ENCODE results near the gene DPP6.

GRCh38 chr7:154927624-154928125 lies 875.5 kb downstream of the DPP6 start:
- no peak for TF ChIP-seq RBBP5 (IDR thresholded peaks at IDR 0.05; ENCODE audit: borderline replicate concordance, low read depth, low read length)
- no peak for TF ChIP-seq POLR2A (IDR thresholded peaks at IDR 0.05; ENCODE audit: control extremely low read depth in 1 of 2, low read depth in 2 of 2, low read length in 2 of 2)
- no peak for TF ChIP-seq GTF2F1 (IDR thresholded peaks at IDR 0.05; ENCODE audit: borderline replicate concordance, low read depth, low read length)
- no peak for TF ChIP-seq CHD2 (IDR thresholded peaks at IDR 0.05; ENCODE audit: low read length)
- TF ChIP-seq, protein P1, sequence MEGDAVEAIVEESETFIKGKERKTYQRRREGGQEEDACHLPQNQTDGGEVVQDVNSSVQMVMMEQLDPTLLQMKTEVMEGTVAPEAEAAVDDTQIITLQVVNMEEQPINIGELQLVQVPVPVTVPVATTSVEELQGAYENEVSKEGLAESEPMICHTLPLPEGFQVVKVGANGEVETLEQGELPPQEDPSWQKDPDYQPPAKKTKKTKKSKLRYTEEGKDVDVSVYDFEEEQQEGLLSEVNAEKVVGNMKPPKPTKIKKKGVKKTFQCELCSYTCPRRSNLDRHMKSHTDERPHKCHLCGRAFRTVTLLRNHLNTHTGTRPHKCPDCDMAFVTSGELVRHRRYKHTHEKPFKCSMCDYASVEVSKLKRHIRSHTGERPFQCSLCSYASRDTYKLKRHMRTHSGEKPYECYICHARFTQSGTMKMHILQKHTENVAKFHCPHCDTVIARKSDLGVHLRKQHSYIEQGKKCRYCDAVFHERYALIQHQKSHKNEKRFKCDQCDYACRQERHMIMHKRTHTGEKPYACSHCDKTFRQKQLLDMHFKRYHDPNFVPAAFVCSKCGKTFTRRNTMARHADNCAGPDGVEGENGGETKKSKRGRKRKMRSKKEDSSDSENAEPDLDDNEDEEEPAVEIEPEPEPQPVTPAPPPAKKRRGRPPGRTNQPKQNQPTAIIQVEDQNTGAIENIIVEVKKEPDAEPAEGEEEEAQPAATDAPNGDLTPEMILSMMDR (IDR thresholded peaks at IDR 0.05; ENCODE audit: control extremely low read depth in 1 of 3, insufficient read depth in 1 of 3, low read depth in 1 of 3, low read length in 3 of 3) = peak in 2 of 3 experiments; percentile 46 to 60; a peak in 3 of 4 replicates
- no peak for TF ChIP-seq YY1 (IDR thresholded peaks at IDR 0.05; ENCODE audit: low read depth, low read length)
- no peak for TF ChIP-seq TBP (IDR thresholded peaks at IDR 0.05; ENCODE audit: low read depth, low read length)
- TF ChIP-seq CBX8 (IDR thresholded peaks at IDR 0.05; ENCODE audit: borderline replicate concordance, low read depth, low read length) = no peak
- TF ChIP-seq HDAC6 (IDR thresholded peaks at IDR 0.05; ENCODE audit: low read depth, low read length) = no peak
- TF ChIP-seq POLR2AphosphoS5 (IDR thresholded peaks at IDR 0.05; ENCODE audit: low read depth, low read length) = no peak
- TF ChIP-seq CEBPB (IDR thresholded peaks at IDR 0.05; ENCODE audit: low read depth, low read length) = peak; percentile 79
- TF ChIP-seq EP300 (IDR thresholded peaks at IDR 0.05; ENCODE audit: borderline replicate concordance in 1 of 2, low read depth in 2 of 2, low read length in 2 of 2) = no peak
- no peak for TF ChIP-seq EZH2 (IDR thresholded peaks at IDR 0.05; ENCODE audit: low read depth, low read length, severe bottlenecking)
- no peak for TF ChIP-seq SRF (IDR thresholded peaks at IDR 0.05; ENCODE audit: low read depth, low read length)
